Placental epithelial cell (primary cell): ENCODE measurements around the gene INHBA. TPM values are rescaled to one million over a fixed set of nuclear protein-coding genes. Genes with fewer than 3 reads are reported as not detected.

Experiments
- total RNA-seq: library from RNA; depleted of rRNA; stranded (reverse); fragments of >200 nt; gene quantifications from 2 replicates; pipeline ENCODE4 v1.2.3, GENCODE V29; 2012

The INHBA gene
- total RNA-seq, result 1.6 and 11.6 TPM in 2 replicates

DNA sequence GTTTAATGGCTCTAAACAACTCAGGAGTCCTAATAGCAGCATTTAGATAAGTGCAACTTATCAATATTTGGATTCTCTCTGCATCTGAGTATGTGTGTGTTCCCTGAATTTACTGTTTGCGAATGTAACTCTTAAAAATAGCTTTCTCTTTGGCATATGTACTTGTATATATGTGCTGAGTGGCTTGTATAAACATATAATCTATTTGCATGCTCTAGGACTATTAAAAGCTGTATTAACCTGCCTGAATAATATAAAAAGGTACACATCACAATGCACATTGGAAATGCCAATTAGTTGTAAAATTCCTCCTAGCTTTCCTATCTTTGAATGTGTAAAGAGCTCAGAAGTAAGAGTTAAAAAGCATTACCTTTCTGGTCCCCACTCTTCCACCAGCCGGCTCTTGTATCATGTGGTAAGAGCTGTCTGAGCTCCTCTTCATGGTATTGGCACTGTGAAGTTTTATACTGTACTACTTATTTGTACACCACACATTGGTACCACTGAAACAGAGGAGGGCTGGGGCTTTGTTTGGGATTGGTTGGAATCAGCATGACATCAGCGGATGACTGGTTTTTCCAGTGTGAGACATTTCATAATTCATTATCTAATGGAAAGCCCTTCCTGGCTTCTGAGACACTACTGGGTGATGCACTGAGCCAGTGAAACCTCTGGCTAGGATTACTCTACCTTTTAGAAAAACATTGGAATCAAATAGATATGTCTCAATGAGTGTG, at the start of gene INHBA:
TSS of gene INHBA (minus strand) at position 456 of the 737 bp plus-strand sequence. CDS start 2,716 bp downstream, outside the sequence.

